WTC11 (cell line): ENCODE data around the gene NOS3. TPM values are rescaled to one million over a fixed set of nuclear protein-coding genes. Genes with fewer than 3 reads are reported as not detected.

ENCODE experiments used
- ATAC-seq: fragments of 200-7000 bp; cut with Tn5 transposase; 2 replicates; pipeline ENCODE4 v1.10.0; 2021; ENCODE audit warnings: mild to moderate bottlenecking, moderate library complexity
- CTCF ChIA-PET: fragments of 300-600 bp; sonication (Branson Sonifier 250); formaldehyde crosslinking; loops from one replicate; lab custom pipeline; 2021; ENCODE audit warnings: antibody characterized with exemption; lab: Charles Lee
- POLR2A ChIA-PET: fragments of 350-600 bp; sonication (Branson Sonifier 250); formaldehyde crosslinking; loops from one replicate; lab custom pipeline; 2021; ENCODE audit warnings: antibody characterized with exemption; lab: Charles Lee
- DNase-seq: peaks from one replicate; pipeline ENCODE4 v3.0.0; 2021; ENCODE audit warnings: low spot score
- H3K27ac Mint-ChIP-seq: 2 replicates; pipeline ENCODE4 v1.8.0; 2021; ENCODE audit warnings: mixed read lengths
- H3K27me3 Mint-ChIP-seq: 2 replicates; pipeline ENCODE4 v1.8.0; 2021; ENCODE audit warnings: low read depth, mild to moderate bottlenecking, moderate library complexity, mixed read lengths
- H3K36me3 Mint-ChIP-seq: 2 replicates; pipeline ENCODE4 v1.8.0; 2021; ENCODE audit warnings: mixed read lengths
- H3K4me1 Mint-ChIP-seq: 2 replicates; pipeline ENCODE4 v1.8.0; 2022; ENCODE audit warnings: mixed read lengths
- H3K4me3 Mint-ChIP-seq: 2 replicates; pipeline ENCODE4 v1.8.0; 2021; ENCODE audit warnings: mild to moderate bottlenecking, moderate library complexity, mixed read lengths
- H3K9me3 Mint-ChIP-seq: 2 replicates; pipeline ENCODE4 v1.8.0; 2021; ENCODE audit warnings: mixed read lengths
- CREB1 ChIP-seq: sonication (generic); formaldehyde crosslinking; IDR thresholded peaks from 2 replicates; pipeline ENCODE4 v1.8.0; 2023; ENCODE audit warnings: mild to moderate bottlenecking, missing genetic modification reagents
- EMX1 ChIP-seq: fragments of 250-450 bp; sonication (Bioruptor Pico); IDR thresholded peaks from 2 replicates; pipeline ENCODE4 v1.8.0; 2021; ENCODE audit warnings: mild to moderate bottlenecking
- ESRRA ChIP-seq: sonication (generic); formaldehyde crosslinking; IDR thresholded peaks from 2 replicates; pipeline ENCODE4 v1.8.1; 2022; ENCODE audit warnings: mild to moderate bottlenecking, missing genetic modification reagents, borderline replicate concordance
- ETV6 ChIP-seq: sonication (generic); formaldehyde crosslinking; IDR thresholded peaks from 2 replicates; pipeline ENCODE4 v1.8.1; 2022; ENCODE audit warnings: mild to moderate bottlenecking, missing genetic modification reagents
- FOXK1 ChIP-seq: sonication (generic); formaldehyde crosslinking; IDR thresholded peaks from 2 replicates; pipeline ENCODE4 v1.8.0; 2022; ENCODE audit warnings: mild to moderate bottlenecking, moderate library complexity, missing genetic modification reagents
- FOXP1 ChIP-seq: sonication (generic); formaldehyde crosslinking; IDR thresholded peaks from 2 replicates; pipeline ENCODE4 v1.8.0; 2022; ENCODE audit warnings: missing genetic modification reagents, mild to moderate bottlenecking, moderate library complexity, borderline replicate concordance
- MYBL2 ChIP-seq: sonication (generic); formaldehyde crosslinking; IDR thresholded peaks from 2 replicates; pipeline ENCODE4 v1.8.1; 2023; ENCODE audit warnings: mild to moderate bottlenecking, moderate library complexity, missing genetic modification reagents
- NFATC4 ChIP-seq: fragments of 250-450 bp; sonication (Bioruptor Pico); IDR thresholded peaks from 2 replicates; pipeline ENCODE4 v1.9.0; 2021; ENCODE audit warnings: mild to moderate bottlenecking
- OVOL2 ChIP-seq: fragments of 250-450 bp; sonication (Bioruptor Pico); IDR thresholded peaks from 2 replicates; pipeline ENCODE4 v1.9.0; 2021; ENCODE audit warnings: mild to moderate bottlenecking, borderline replicate concordance
- SMAD4 ChIP-seq: sonication (generic); formaldehyde crosslinking; IDR thresholded peaks from 2 replicates; pipeline ENCODE4 v1.8.0; 2022; ENCODE audit warnings: mild to moderate bottlenecking, missing genetic modification reagents
- SOX15 ChIP-seq: fragments of 250-450 bp; sonication (Bioruptor Pico); IDR thresholded peaks from 2 replicates; pipeline ENCODE4 v1.9.0; 2021; ENCODE audit warnings: mild to moderate bottlenecking
- ZBTB21 ChIP-seq: sonication (generic); formaldehyde crosslinking; IDR thresholded peaks from 2 replicates; pipeline ENCODE4 v1.8.1; 2023; ENCODE audit warnings: mild to moderate bottlenecking, missing genetic modification reagents, borderline replicate concordance
- ZNF263 ChIP-seq: sonication (generic); formaldehyde crosslinking; IDR thresholded peaks from 2 replicates; pipeline ENCODE4 v1.8.1; 2022; ENCODE audit warnings: low read depth, mild to moderate bottlenecking, moderate library complexity, missing genetic modification reagents
- ZNF671 ChIP-seq: fragments of 250-450 bp; sonication (Bioruptor Pico); IDR thresholded peaks from 2 replicates; pipeline ENCODE4 v1.8.0; 2021; ENCODE audit warnings: mild to moderate bottlenecking
- total RNA-seq: library from RNA; stranded (reverse); gene quantifications from 3 replicates; pipeline ENCODE4 v1.2.3, GENCODE V29; 2021
- TF ChIP-seq, protein P1 (sequence below): sonication (generic); formaldehyde crosslinking; IDR thresholded peaks from 2 replicates; pipeline ENCODE4 v1.8.0; 2023; ENCODE audit warnings: missing genetic modification reagents, mild to moderate bottlenecking, borderline replicate concordance
- TF ChIP-seq, protein P2 (sequence below): sonication (generic); formaldehyde crosslinking; IDR thresholded peaks from 2 replicates; pipeline ENCODE4 v1.8.1; 2023; ENCODE audit warnings: mild to moderate bottlenecking, missing genetic modification reagents, moderate library complexity
- TF ChIP-seq, protein P3 (sequence below): sonication (generic); formaldehyde crosslinking; IDR thresholded peaks from 2 replicates; pipeline ENCODE4 v1.8.0; 2022; ENCODE audit warnings: mild to moderate bottlenecking, missing genetic modification reagents
- TF ChIP-seq, protein P4 (sequence below): fragments of 250-450 bp; sonication (Bioruptor Pico); conservative IDR thresholded peaks from 2 replicates; pipeline ENCODE4 v1.9.0; 2021; ENCODE audit warnings: mild to moderate bottlenecking
- TF ChIP-seq, protein P5 (sequence below): sonication (generic); formaldehyde crosslinking; IDR thresholded peaks from 2 replicates; pipeline ENCODE4 v1.8.1; 2022; ENCODE audit warnings: mild to moderate bottlenecking, moderate library complexity, missing genetic modification reagents
- TF ChIP-seq, protein P6 (sequence below): sonication (generic); formaldehyde crosslinking; IDR thresholded peaks from 2 replicates; pipeline ENCODE4 v1.8.1; 2022; ENCODE audit warnings: low read depth, mild to moderate bottlenecking, moderate library complexity, missing genetic modification reagents, borderline replicate concordance
- TF ChIP-seq, protein P7 (sequence below): sonication (generic); formaldehyde crosslinking; IDR thresholded peaks from 2 replicates; pipeline ENCODE4 v1.8.0; 2023; ENCODE audit warnings: missing genetic modification reagents
- TF ChIP-seq, protein P8 (sequence below): sonication (generic); formaldehyde crosslinking; IDR thresholded peaks from 2 replicates; pipeline ENCODE4 v1.8.0; 2023; ENCODE audit warnings: mild to moderate bottlenecking, missing genetic modification reagents

The NOS3 gene
- total RNA-seq, 1 experiment from 2014 or later, result 6.6 TPM

DNA sequence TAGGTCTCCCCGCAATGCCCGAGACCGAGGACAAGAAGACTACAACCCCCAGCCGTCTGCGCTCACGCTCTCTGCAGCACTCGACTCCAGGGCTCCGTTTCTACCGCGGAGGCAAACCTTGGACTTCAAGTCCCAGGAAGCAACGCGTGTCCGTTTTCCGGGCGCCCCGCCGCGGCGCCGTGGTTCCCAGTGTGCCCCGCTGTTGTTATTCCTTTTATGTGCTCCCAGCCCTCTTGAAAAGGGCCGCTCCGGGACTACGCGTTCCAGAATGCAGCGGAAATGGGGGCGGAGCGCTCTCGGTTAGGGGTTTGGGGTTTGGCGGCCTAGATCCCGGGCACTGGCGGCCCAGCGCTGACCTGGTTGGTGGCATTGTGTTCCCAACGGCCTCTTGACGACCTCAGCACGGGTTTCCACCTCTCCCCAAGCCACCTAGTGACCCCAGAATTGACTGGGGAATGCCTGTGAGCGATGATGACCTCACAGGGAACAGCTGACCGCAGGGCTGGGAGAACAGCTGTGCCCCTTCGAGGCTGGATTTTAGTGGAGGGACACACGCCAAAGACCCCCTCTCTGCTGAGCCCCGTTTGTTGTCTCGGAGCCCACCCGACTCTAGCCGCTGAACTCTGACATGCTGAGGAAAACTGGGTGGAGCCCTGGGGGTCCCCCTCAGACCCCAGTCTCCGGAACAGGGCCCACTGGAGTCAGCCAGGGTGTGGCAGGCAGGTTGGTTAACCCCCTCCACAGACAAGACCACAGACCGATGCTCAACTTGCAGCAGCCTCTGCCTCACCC, 67.4 kb downstream of the NOS3 start (continued):
- TF ChIP-seq, protein P1, sequence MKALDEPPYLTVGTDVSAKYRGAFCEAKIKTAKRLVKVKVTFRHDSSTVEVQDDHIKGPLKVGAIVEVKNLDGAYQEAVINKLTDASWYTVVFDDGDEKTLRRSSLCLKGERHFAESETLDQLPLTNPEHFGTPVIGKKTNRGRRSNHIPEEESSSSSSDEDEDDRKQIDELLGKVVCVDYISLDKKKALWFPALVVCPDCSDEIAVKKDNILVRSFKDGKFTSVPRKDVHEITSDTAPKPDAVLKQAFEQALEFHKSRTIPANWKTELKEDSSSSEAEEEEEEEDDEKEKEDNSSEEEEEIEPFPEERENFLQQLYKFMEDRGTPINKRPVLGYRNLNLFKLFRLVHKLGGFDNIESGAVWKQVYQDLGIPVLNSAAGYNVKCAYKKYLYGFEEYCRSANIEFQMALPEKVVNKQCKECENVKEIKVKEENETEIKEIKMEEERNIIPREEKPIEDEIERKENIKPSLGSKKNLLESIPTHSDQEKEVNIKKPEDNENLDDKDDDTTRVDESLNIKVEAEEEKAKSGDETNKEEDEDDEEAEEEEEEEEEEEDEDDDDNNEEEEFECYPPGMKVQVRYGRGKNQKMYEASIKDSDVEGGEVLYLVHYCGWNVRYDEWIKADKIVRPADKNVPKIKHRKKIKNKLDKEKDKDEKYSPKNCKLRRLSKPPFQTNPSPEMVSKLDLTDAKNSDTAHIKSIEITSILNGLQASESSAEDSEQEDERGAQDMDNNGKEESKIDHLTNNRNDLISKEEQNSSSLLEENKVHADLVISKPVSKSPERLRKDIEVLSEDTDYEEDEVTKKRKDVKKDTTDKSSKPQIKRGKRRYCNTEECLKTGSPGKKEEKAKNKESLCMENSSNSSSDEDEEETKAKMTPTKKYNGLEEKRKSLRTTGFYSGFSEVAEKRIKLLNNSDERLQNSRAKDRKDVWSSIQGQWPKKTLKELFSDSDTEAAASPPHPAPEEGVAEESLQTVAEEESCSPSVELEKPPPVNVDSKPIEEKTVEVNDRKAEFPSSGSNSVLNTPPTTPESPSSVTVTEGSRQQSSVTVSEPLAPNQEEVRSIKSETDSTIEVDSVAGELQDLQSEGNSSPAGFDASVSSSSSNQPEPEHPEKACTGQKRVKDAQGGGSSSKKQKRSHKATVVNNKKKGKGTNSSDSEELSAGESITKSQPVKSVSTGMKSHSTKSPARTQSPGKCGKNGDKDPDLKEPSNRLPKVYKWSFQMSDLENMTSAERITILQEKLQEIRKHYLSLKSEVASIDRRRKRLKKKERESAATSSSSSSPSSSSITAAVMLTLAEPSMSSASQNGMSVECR (CRISPR knock-in tag), result peak; percentile 59; the same call in 1 of the 2 replicates
- TF ChIP-seq ZNF671 (CRISPR knock-in tag) (no peak), CREB1 (no peak), ETV6 (peak; percentile 70; the same call in 1 of the 2 replicates), ZBTB21 (no peak), ESRRA (no peak), EMX1 (CRISPR knock-in tag) (no peak), OVOL2 (no peak)
- TF ChIP-seq, protein P2, sequence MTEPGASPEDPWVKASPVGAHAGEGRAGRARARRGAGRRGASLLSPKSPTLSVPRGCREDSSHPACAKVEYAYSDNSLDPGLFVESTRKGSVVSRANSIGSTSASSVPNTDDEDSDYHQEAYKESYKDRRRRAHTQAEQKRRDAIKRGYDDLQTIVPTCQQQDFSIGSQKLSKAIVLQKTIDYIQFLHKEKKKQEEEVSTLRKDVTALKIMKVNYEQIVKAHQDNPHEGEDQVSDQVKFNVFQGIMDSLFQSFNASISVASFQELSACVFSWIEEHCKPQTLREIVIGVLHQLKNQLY (CRISPR knock-in tag), result no peak
- TF ChIP-seq, protein P3, sequence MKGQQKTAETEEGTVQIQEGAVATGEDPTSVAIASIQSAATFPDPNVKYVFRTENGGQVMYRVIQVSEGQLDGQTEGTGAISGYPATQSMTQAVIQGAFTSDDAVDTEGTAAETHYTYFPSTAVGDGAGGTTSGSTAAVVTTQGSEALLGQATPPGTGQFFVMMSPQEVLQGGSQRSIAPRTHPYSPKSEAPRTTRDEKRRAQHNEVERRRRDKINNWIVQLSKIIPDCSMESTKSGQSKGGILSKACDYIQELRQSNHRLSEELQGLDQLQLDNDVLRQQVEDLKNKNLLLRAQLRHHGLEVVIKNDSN, result 0 out of 2 replicates have a peak, but pooled peaks have one; percentile 8
- TF ChIP-seq, protein P4, sequence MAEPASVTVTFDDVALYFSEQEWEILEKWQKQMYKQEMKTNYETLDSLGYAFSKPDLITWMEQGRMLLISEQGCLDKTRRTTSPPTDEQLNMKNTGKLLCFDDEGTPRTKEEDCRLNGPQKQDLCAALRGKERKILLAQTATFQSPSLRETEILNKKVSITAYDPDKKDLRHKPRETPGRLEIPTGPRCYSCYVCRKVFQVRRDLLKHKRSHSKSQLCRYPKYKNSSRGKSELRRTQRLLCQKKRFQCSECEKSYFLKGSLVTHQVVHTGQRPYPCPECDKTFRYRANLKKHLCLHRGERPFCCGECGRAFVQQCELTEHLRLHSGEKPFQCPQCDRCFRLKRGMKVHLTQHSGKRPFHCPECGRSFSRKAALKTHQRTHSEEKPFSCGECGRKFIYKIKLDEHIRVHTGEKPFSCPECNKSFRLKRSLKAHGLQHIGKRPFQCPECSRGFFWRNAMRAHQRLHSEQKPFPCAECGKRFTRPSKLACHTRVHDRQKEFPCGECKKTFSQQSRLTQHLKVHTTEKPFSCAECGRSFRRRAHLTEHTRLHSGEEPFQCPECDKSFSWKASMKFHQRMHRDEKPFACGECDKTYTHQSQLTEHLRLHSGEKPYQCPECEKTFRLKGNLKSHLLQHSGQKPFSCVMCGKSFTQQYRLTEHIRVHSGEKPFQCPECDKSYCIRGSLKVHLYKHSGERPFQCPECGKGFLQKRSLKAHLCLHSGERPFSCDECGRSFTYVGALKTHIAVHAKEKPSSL (CRISPR knock-in tag), result no peak
- TF ChIP-seq, protein P5, sequence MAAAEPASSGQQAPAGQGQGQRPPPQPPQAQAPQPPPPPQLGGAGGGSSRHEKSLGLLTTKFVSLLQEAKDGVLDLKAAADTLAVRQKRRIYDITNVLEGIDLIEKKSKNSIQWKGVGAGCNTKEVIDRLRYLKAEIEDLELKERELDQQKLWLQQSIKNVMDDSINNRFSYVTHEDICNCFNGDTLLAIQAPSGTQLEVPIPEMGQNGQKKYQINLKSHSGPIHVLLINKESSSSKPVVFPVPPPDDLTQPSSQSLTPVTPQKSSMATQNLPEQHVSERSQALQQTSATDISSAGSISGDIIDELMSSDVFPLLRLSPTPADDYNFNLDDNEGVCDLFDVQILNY, result peak; percentile 50; the same call in 1 of the 2 replicates

DNA sequence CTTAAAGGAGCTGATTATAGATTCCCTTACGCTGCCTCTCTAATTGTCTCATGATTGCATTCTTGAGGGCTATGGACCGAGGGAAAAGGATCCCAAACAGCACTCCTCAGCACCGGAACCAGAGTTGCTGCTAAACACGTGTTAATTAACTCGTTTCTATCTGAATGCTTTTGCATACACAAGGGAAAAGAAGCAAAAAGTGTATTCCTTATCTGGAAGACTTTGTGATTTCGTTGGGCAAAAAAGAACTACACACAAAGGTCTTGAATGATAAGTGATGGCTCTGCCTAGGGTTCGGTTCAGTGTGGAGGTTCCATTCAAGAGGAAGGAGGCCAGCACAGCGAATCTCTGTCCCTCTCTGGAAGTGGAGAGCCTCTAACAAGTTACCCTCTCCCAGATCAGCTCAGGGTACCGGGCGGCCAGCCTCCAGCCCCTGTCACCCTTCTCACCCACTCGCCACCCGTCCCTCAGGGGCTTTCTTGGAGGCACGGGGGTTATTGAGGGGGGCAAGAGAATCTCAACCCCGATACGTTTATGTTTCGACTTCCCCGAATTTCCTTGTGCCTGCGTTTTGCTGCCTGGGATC, 68.1 kb downstream of the NOS3 start:
- ATAC-seq (no peak), DNase-seq (no peak)
- Mint-ChIP-seq H3K27me3 (peaks cover 7% of the 10 kb centered on the region), H3K36me3 (no peaks in the 10 kb centered on the region; the same call in 1 of the 2 replicates), H3K4me3 (peak overlapping the region; percentile 98), H3K4me1 (peaks cover 43% of the 10 kb centered on the region), H3K9me3 (no peaks in the 10 kb centered on the region), H3K27ac (peak overlapping the region; percentile 93)
- ChIA-PET CTCF (interaction anchor here (0.6 to 3.5 kb wide), 6 partner anchors 9 to 96 kb away, joined by 3 to 12 read pairs (median 6); no protein-coding TSS in a partner anchor), POLR2A (interaction anchor here (1.1 kb wide), 1 partner anchor 22 kb away, joined by 3 read pairs; the partner anchor contains the start of gene FASTK)
- TF ChIP-seq, protein P6, sequence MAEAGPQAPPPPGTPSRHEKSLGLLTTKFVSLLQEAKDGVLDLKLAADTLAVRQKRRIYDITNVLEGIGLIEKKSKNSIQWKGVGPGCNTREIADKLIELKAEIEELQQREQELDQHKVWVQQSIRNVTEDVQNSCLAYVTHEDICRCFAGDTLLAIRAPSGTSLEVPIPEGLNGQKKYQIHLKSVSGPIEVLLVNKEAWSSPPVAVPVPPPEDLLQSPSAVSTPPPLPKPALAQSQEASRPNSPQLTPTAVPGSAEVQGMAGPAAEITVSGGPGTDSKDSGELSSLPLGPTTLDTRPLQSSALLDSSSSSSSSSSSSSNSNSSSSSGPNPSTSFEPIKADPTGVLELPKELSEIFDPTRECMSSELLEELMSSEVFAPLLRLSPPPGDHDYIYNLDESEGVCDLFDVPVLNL (CRISPR knock-in tag), result no peak
- TF ChIP-seq, protein P7, sequence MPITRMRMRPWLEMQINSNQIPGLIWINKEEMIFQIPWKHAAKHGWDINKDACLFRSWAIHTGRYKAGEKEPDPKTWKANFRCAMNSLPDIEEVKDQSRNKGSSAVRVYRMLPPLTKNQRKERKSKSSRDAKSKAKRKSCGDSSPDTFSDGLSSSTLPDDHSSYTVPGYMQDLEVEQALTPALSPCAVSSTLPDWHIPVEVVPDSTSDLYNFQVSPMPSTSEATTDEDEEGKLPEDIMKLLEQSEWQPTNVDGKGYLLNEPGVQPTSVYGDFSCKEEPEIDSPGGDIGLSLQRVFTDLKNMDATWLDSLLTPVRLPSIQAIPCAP, result no peak
- no peak for TF ChIP-seq FOXP1
- TF ChIP-seq EMX1 (CRISPR knock-in tag), result no peak
- no peak for TF ChIP-seq ZNF263
- no peak for TF ChIP-seq FOXK1
- TF ChIP-seq SOX15 (CRISPR knock-in tag), result no peak
- TF ChIP-seq, protein P8, sequence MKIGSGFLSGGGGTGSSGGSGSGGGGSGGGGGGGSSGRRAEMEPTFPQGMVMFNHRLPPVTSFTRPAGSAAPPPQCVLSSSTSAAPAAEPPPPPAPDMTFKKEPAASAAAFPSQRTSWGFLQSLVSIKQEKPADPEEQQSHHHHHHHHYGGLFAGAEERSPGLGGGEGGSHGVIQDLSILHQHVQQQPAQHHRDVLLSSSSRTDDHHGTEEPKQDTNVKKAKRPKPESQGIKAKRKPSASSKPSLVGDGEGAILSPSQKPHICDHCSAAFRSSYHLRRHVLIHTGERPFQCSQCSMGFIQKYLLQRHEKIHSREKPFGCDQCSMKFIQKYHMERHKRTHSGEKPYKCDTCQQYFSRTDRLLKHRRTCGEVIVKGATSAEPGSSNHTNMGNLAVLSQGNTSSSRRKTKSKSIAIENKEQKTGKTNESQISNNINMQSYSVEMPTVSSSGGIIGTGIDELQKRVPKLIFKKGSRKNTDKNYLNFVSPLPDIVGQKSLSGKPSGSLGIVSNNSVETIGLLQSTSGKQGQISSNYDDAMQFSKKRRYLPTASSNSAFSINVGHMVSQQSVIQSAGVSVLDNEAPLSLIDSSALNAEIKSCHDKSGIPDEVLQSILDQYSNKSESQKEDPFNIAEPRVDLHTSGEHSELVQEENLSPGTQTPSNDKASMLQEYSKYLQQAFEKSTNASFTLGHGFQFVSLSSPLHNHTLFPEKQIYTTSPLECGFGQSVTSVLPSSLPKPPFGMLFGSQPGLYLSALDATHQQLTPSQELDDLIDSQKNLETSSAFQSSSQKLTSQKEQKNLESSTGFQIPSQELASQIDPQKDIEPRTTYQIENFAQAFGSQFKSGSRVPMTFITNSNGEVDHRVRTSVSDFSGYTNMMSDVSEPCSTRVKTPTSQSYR (CRISPR knock-in tag), result no peak
- no peak for TF ChIP-seq MYBL2
- TF ChIP-seq NFATC4 (CRISPR knock-in tag), result no peak
- no peak for TF ChIP-seq SMAD4
